A549 (cell line): ENCODE results near the gene ASTE1.

Experiments used
- CEBPB ChIP-seq, 2 experiments: fragments of >200 bp in 1 of 2; sonication (Bioruptor Twin) in 1 of 2; formaldehyde crosslinking in 1 of 2; IDR thresholded peaks; 2 replicates each; pipeline ENCODE4 v1.6.1; 2012 to 2016
- CHD2 ChIP-seq: fragments of 150-350 bp; IDR thresholded peaks from 2 replicates; pipeline ENCODE4 v1.6.1; 2014; ENCODE audit warnings: low read length; ENCODE audit not compliant: partially characterized antibody
- CTCF ChIP-seq: fragments of >200 bp; sonication (Bioruptor Twin); formaldehyde crosslinking; IDR thresholded peaks from 3 replicates; pipeline ENCODE4 v1.5.1; 2016
- KDM5A ChIP-seq: fragments of 200-600 bp; sonication (generic); IDR thresholded peaks from 2 replicates; pipeline ENCODE4 v1.6.1; 2016; ENCODE audit warnings: antibody characterized with exemption, mild to moderate bottlenecking
- MAX ChIP-seq: IDR thresholded peaks from 2 replicates; pipeline ENCODE4 v1.6.1; 2012
- NPAS2 ChIP-seq: fragments of 250-450 bp; sonication (Bioruptor Pico); IDR thresholded peaks from 2 replicates; pipeline ENCODE4 v1.8.0; 2022; ENCODE audit warnings: mild to moderate bottlenecking, moderate library complexity, borderline replicate concordance
- POLR2A ChIP-seq: IDR thresholded peaks from 2 replicates; pipeline ENCODE4 v1.6.1; 2012; ENCODE audit warnings: mild to moderate bottlenecking, low read length
- POLR2AphosphoS2 ChIP-seq: conservative IDR thresholded peaks from 2 replicates; pipeline ENCODE4 v1.6.1; 2012; ENCODE audit warnings: low read length, improper control_type of control experiment, inconsistent platforms
- RCOR1 ChIP-seq: fragments of 150-350 bp; IDR thresholded peaks from 2 replicates; pipeline ENCODE4 v1.6.1; 2014; ENCODE audit warnings: antibody characterized with exemption, low read length, low read depth

- no peak for TF ChIP-seq CEBPB (IDR thresholded peaks at IDR 0.05)
- TF ChIP-seq CTCF: no peak
- TF ChIP-seq MAX: no peak
- TF ChIP-seq NPAS2 (CRISPR knock-in tag): no peak
- no peak for TF ChIP-seq POLR2A
- no peak for TF ChIP-seq RCOR1
- no peak for TF ChIP-seq KDM5A
- TF ChIP-seq CHD2: no peak
- no peak for TF ChIP-seq POLR2AphosphoS2
Observed at GRCh38 chr3:130967281-130967680, 59.3 kb downstream of the ASTE1 start.
